A549 (cell line): ENCODE results near the gene CLCNKB.

Source experiments
- CTCF ChIP-seq: fragments of >200 bp; sonication (Bioruptor Twin); formaldehyde crosslinking; IDR thresholded peaks from 3 replicates; pipeline ENCODE4 v1.5.1; 2016
- JUN ChIP-seq, 2 experiments: fragments of >200 bp; sonication (Bioruptor Twin); formaldehyde crosslinking; IDR thresholded peaks; 2 replicates in 1 of 2; 3 replicates in 1 of 2; pipeline ENCODE4 v1.6.1; 2016 to 2017
- KDM1A ChIP-seq: fragments of 200-600 bp; sonication (generic); IDR thresholded peaks from 2 replicates; pipeline ENCODE4 v1.6.1; 2016; ENCODE audit warnings: low read depth, mild to moderate bottlenecking
- MAFK ChIP-seq: fragments of 450-650 bp; IDR thresholded peaks from 2 replicates; pipeline ENCODE4 v1.6.1; 2014; ENCODE audit not compliant: partially characterized antibody
- MYC ChIP-seq: IDR thresholded peaks from 2 replicates; pipeline ENCODE4 v1.6.1; 2012; ENCODE audit warnings: mild to moderate bottlenecking, inconsistent platforms, low read length, improper control_type of control experiment, borderline replicate concordance
- SMC3 ChIP-seq: fragments of >200 bp; sonication (Bioruptor Twin); formaldehyde crosslinking; IDR thresholded peaks from 3 replicates; pipeline ENCODE4 v1.6.1; 2018; ENCODE audit warnings: inconsistent platforms

- no peak for TF ChIP-seq MAFK
- no peak for TF ChIP-seq JUN (IDR thresholded peaks at IDR 0.05)
- TF ChIP-seq KDM1A: no peak
- no peak for TF ChIP-seq SMC3
- no peak for TF ChIP-seq CTCF
- TF ChIP-seq MYC: no peak
Measured at GRCh38 chr1:16011936-16012589, 31.5 kb upstream of the CLCNKB start.
